BJ (cell line): ENCODE data around the gene KIRREL3. TPM values are rescaled to one million over a fixed set of nuclear protein-coding genes. Genes with fewer than 3 reads are reported as not detected.

ENCODE experiments used
- CTCF ChIA-PET: fragments of 350-600 bp; formaldehyde crosslinking; extraction: SDS; loops from one replicate; lab custom pipeline; 2021; ENCODE audit warnings: antibody characterized with exemption, inconsistent platforms; lab: Yijun Ruan, JAX
- POLR2A ChIA-PET: fragments of 300-600 bp; sonication (Branson Sonifier 250); formaldehyde crosslinking; extraction: SDS; loops from one replicate; lab custom pipeline; 2021; ENCODE audit warnings: antibody characterized with exemption; lab: Charles Lee
- DNase-seq: peaks from one replicate; pipeline ENCODE4 v3.0.0-alpha.2; 2011; ENCODE audit warnings: low read depth
- H3K27me3 ChIP-seq: 2 replicates; pipeline ENCODE4 v1.6.0; 2011; ENCODE audit warnings: low read length; ENCODE audit not compliant: control insufficient read depth, insufficient read depth
- H3K36me3 ChIP-seq: 2 replicates; pipeline ENCODE4 v1.5.1; 2011; ENCODE audit warnings: low read length; ENCODE audit not compliant: control insufficient read depth, insufficient read depth
- H3K4me3 ChIP-seq: 2 replicates; pipeline ENCODE4 v1.5.1; 2011; ENCODE audit warnings: low read depth, mild to moderate bottlenecking, control low read depth, low read length
- polyA plus RNA-seq: library from polyadenylated mRNA; depleted of rRNA; stranded (reverse); fragments of >200 nt; gene quantifications from 2 replicates; pipeline ENCODE4 v1.2.3, GENCODE V29; 2011
- TF ChIP-seq, protein P1 (sequence below): IDR thresholded peaks from 2 replicates; pipeline ENCODE4 v1.5.1; 2011; ENCODE audit warnings: low read depth, mild to moderate bottlenecking, control low read depth, inconsistent platforms, low read length, moderate library complexity; ENCODE audit not compliant: insufficient read depth

The KIRREL3 gene
- polyA plus RNA-seq, 1 experiment: 19.6 TPM

DNA sequence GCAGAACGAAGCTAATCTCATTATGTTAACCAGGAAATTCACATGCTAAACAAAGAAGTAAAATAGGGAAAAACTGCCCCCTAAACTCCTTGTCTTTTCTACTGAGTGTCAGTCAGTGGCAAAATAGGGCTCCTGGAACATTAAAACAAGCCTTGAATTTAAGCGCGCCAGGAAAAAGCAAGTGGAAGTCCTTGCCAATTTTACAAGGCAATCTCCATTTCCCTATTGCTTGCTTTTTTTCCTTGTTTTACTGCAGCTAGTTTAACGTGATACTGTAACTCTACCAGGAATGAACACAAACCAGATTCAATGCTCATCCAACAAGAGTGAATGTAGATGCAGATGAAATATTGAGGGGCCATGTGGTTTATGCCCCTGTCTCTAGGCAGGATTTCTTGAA lies 28.1 kb upstream of the KIRREL3 start:
- no peak for DNase-seq
- H3K27me3 ChIP-seq: peaks cover 10% of the 10 kb centered on the region
- TF ChIP-seq, protein P1, sequence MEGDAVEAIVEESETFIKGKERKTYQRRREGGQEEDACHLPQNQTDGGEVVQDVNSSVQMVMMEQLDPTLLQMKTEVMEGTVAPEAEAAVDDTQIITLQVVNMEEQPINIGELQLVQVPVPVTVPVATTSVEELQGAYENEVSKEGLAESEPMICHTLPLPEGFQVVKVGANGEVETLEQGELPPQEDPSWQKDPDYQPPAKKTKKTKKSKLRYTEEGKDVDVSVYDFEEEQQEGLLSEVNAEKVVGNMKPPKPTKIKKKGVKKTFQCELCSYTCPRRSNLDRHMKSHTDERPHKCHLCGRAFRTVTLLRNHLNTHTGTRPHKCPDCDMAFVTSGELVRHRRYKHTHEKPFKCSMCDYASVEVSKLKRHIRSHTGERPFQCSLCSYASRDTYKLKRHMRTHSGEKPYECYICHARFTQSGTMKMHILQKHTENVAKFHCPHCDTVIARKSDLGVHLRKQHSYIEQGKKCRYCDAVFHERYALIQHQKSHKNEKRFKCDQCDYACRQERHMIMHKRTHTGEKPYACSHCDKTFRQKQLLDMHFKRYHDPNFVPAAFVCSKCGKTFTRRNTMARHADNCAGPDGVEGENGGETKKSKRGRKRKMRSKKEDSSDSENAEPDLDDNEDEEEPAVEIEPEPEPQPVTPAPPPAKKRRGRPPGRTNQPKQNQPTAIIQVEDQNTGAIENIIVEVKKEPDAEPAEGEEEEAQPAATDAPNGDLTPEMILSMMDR: no peak
- H3K36me3 ChIP-seq: no peaks in the 10 kb centered on the region
- CTCF ChIA-PET: interaction anchor here (0.7 to 1.2 kb wide), 2 partner anchors 12 to 424 kb away, joined by 3 read pairs; no protein-coding TSS in a partner anchor
- POLR2A ChIA-PET: no interaction called here
- no peak overlapping the region for H3K4me3 ChIP-seq

DNA sequence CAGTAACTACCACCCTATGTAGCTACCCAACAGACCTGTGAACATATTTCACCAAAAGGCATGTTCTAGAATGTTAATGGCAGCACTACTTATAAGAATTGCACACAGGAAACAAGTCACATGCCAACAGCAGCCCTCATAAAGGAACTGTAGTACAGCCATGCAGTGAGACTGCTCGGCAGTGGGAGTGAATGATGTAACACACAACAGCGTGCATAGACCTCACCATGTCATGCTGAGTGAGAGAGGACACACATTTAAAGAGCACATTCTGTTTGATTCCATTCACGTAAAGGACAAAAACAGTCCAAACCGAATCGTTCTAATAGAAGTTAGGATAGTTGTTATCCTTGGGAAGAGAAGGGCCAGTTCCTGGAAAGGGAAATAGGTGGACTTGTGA lies 27.2 kb upstream of the KIRREL3 start:
- ChIA-PET POLR2A (no interaction called here), CTCF (interaction anchor here (0.6 to 1.5 kb wide), 3 partner anchors 10 to 425 kb away, joined by 3 to 6 read pairs (median 3); no protein-coding TSS in a partner anchor)
- H3K36me3 ChIP-seq: no peaks in the 10 kb centered on the region
- H3K4me3 ChIP-seq: no peak overlapping the region
- TF ChIP-seq, protein P1: no peak
- no peak for DNase-seq
- H3K27me3 ChIP-seq: peaks cover 12% of the 10 kb centered on the region

DNA sequence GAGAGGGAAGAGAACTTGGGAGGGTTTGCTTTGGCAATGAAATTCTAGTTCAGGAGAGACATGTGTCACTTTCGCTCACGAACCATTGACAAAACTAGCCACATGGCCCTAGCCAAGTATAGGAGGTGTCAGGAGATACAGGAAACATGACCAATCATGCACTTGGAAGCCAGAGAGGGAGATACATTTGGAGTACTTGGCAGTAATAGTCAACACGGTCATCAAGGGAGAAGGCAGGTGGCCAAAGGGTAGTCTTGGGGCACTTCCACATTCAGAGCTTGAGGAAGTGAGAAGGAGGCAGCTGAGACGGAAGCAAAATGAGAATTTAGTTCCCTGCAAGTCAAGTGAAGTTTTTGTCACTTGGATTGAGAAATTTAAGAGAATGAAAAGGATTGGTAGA lies 26.4 kb upstream of the KIRREL3 start:
- Histone ChIP-seq H3K27me3 (peaks cover 12% of the 10 kb centered on the region), H3K4me3 (no peak overlapping the region), H3K36me3 (no peaks in the 10 kb centered on the region)
- TF ChIP-seq, protein P1: no peak
- CTCF ChIA-PET: interaction anchor here (0.6 to 1.5 kb wide), 2 partner anchors 10 to 420 kb away, joined by 3 to 6 read pairs; no protein-coding TSS in a partner anchor
- no peak for DNase-seq
- POLR2A ChIA-PET: no interaction called here

DNA sequence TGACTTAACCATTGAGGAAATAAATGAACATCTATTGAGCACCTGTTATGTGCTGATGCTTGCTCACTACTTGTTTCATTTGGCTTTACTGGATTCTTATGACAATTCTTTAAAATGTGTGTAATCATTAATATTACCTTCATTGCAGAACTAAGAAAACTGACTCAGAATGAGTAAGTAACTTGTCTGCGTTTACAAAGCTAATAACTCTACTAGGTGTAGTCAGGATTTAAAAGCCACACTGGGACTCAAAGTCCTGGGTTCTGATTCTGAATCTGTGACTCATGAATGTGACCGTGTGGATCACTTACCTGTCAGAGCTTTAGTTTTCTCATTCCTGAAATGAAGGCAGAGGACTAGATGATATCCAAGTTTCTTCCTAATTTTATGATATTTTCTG lies 23.4 kb upstream of the KIRREL3 start:
- POLR2A ChIA-PET: interaction anchor here (0.6 kb wide), 1 partner anchor 16 kb away, joined by 3 read pairs; no protein-coding TSS in a partner anchor
- Histone ChIP-seq H3K4me3 (no peak overlapping the region), H3K27me3 (peaks cover 7% of the 10 kb centered on the region), H3K36me3 (no peaks in the 10 kb centered on the region)
- TF ChIP-seq, protein P1: no peak
- CTCF ChIA-PET: interaction anchor here (0.8 to 1.6 kb wide), 3 partner anchors 8 to 22 kb away, joined by 3 read pairs; no protein-coding TSS in a partner anchor
- DNase-seq: no peak

DNA sequence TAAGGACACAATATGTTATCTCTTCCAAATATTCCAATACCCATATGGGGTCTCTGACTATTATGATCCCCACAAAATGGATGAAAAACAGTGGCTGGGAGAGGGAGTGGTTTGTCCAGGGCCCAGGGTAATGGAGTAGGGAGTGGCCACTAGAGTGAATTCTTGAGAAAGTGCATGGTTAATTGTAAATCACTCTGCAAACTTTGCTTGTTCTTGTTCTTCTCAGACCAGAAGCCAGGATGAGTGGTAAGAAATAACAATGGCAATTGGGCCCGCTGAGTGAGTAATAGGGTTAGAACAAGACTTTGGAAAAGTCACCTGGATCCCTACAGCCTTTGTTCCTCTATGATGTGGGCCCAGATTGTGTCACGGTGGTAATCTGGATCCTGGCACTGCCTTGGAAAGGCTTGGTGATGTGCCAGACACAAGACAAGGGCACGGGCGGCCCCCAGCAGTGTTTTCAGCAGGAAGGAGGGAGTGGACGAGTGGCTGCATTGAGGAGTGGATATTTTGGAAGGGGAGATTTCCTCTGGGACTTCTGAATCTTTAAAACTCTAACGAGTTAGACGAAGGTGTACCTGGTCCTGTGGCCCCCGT lies 18.2 kb upstream of the KIRREL3 start:
- CTCF ChIA-PET: interaction anchor here (1.4 kb wide), 1 partner anchor 53 kb away, joined by 6 read pairs; no protein-coding TSS in a partner anchor
- no peak for DNase-seq

More for the DNA sequence above, 18.2 kb upstream of the KIRREL3 start:
- POLR2A ChIA-PET: no interaction called here
- Histone ChIP-seq H3K4me3 (no peak overlapping the region), H3K27me3 (peaks cover 6% of the 10 kb centered on the region; the same call in 1 of the 2 replicates), H3K36me3 (no peaks in the 10 kb centered on the region)
- TF ChIP-seq, protein P1: no peak
